K562 (cell line): ENCODE results near the gene ZNF488. TPM values are rescaled to one million over a fixed set of nuclear protein-coding genes. Genes with fewer than 3 reads are reported as not detected.

Experiments
- ATAC-seq: fragments of 200-7000 bp; cut with Tn5 transposase; 3 replicates; pipeline ENCODE4 v1.9.1; 2020; ENCODE audit warnings: moderate library complexity
- BruUV-seq: library from RNA; stranded (reverse); fragments of 400-500 nt; replicated peaks from 2 replicates; lab custom pipeline; 2021; lab: Mats Ljungman, UMichigan
- CTCF ChIA-PET: fragments of 300-600 bp; formaldehyde crosslinking; extraction: SDS; loops from one replicate; lab custom pipeline; 2021; ENCODE audit warnings: low intra/inter-chr PET ratio; lab: Yijun Ruan, JAX
- POLR2A ChIA-PET: fragments of 300-600, 350-650 bp; sonication (Branson Sonifier 250); formaldehyde crosslinking; extraction: SDS; loops from one replicate; lab custom pipeline; 2021; ENCODE audit warnings: antibody characterized with exemption, inconsistent platforms; lab: Yijun Ruan, JAX
- DNase-seq, 4 experiments: peaks; one replicate each; pipeline versions ENCODE4 v3.0.0 to v3.0.0-alpha.2; 2011 to 2018; ENCODE audit warnings: low spot score in 3 of 4, mixed read lengths in 3 of 4; ENCODE audit errors: extremely low read depth in 1 of 4
- FAIRE-seq: peaks from 2 replicates; lab custom pipeline; 2011; peaks lifted over from hg19 to GRCh38; lab: Jason Lieb, UNC
- H2AFZ ChIP-seq: 2 replicates; pipeline ENCODE4 v1.6.0; 2011; ENCODE audit warnings: low read depth, low read length, control low read depth, inconsistent platforms
- H3K27ac ChIP-seq: fragments of 200-600 bp; 3 replicates; pipeline ENCODE4 v1.8.0; 2011; ENCODE audit warnings: low read depth, mild to moderate bottlenecking, control low read depth, inconsistent platforms, low read length, moderate library complexity, mixed read lengths; ENCODE audit errors: extremely low read depth
- H3K27me3 ChIP-seq, 2 experiments: fragments of 300-600 bp in 1 of 2; 2 replicates in 1 of 2; 3 replicates in 1 of 2; pipeline versions ENCODE4 v1.6.0 to v1.8.0; 2011; ENCODE audit warnings: inconsistent platforms in 2 of 2, low read length in 2 of 2, mild to moderate bottlenecking in 1 of 2, mixed read lengths in 1 of 2, moderate library complexity in 1 of 2; ENCODE audit not compliant: control insufficient read depth in 2 of 2, insufficient read depth in 2 of 2
- H3K36me3 ChIP-seq: fragments of 300-600 bp; 3 replicates; pipeline ENCODE4 v1.8.0; 2011; ENCODE audit warnings: mild to moderate bottlenecking, low read length, inconsistent platforms; ENCODE audit not compliant: control insufficient read depth, insufficient read depth
- H3K4me1 ChIP-seq, 2 experiments: fragments of 200-600 bp in 1 of 2; replicated peaks in 1 of 2; 2 replicates in 1 of 2; 3 replicates in 1 of 2; pipeline versions ENCODE4 v1.5.1 to v1.8.0; 2011; ENCODE audit warnings: inconsistent platforms in 2 of 2, low read length in 2 of 2, mild to moderate bottlenecking in 1 of 2, mixed read lengths in 1 of 2, moderate library complexity in 1 of 2; ENCODE audit not compliant: control insufficient read depth in 2 of 2, insufficient read depth in 2 of 2
- H3K4me2 ChIP-seq: 2 replicates; pipeline ENCODE4 v1.6.1; 2011; ENCODE audit warnings: low read length, control low read depth, inconsistent platforms, mixed read lengths; ENCODE audit not compliant: insufficient read depth
- H3K4me3 ChIP-seq: fragments of 200-600 bp; sonication (generic), shearing (Covaris generic); 2 replicates; pipeline ENCODE4 v1.5.1; 2016; ENCODE audit warnings: control low read depth, inconsistent platforms
- H3K79me2 ChIP-seq: fragments of 200-600 bp; 3 replicates; pipeline ENCODE4 v1.8.0; 2011; ENCODE audit warnings: low read length, inconsistent platforms; ENCODE audit not compliant: control insufficient read depth, insufficient read depth
- H3K9ac ChIP-seq, 2 experiments: 2 replicates each; pipeline versions ENCODE4 v1.6.0 to v1.6.1; 2011; ENCODE audit warnings: low read depth in 2 of 2, low read length in 2 of 2, control low read depth in 1 of 2, inconsistent platforms in 1 of 2, mild to moderate bottlenecking in 1 of 2, mixed read lengths in 1 of 2; ENCODE audit not compliant: insufficient read depth in 1 of 2
- H3K9me1 ChIP-seq: one replicate; pipeline ENCODE4 v1.6.0; 2011; ENCODE audit warnings: inconsistent platforms, mild to moderate bottlenecking, low read length, moderate library complexity; ENCODE audit not compliant: control insufficient read depth, insufficient read depth
- H3K9me3 ChIP-seq: replicated peaks from 2 replicates; pipeline ENCODE4 v1.5.1; 2011; ENCODE audit warnings: low read depth, low read length, inconsistent platforms; ENCODE audit not compliant: control insufficient read depth, insufficient read depth
- H4K20me1 ChIP-seq: replicated peaks from 2 replicates; pipeline ENCODE4 v1.6.1; 2011; ENCODE audit warnings: low read length, inconsistent platforms, mixed read lengths; ENCODE audit not compliant: control insufficient read depth, insufficient read depth
- ARID2 ChIP-seq: fragments of 450-650 bp; IDR thresholded peaks from 2 replicates; pipeline ENCODE4 v1.6.1; 2017; ENCODE audit warnings: antibody characterized with exemption, mild to moderate bottlenecking
- ATF7 ChIP-seq: fragments of 450-650 bp; IDR thresholded peaks from 2 replicates; pipeline ENCODE4 v1.7.1; 2014; ENCODE audit warnings: mild to moderate bottlenecking, moderate library complexity
- ELK3 ChIP-seq: fragments of 450-650 bp; formaldehyde crosslinking; IDR thresholded peaks from 2 replicates; pipeline ENCODE4 v1.4.0; 2020; ENCODE audit warnings: mild to moderate bottlenecking
- HSF4 ChIP-seq: fragments of 250-450 bp; sonication (Bioruptor Pico); IDR thresholded peaks from 2 replicates; pipeline ENCODE4 v2.1.2; 2022; ENCODE audit warnings: mild to moderate bottlenecking, moderate library complexity, borderline replicate concordance
- JUND ChIP-seq, 2 experiments: IDR thresholded peaks; 2 replicates in 1 of 2; 3 replicates in 1 of 2; pipeline ENCODE4 v1.6.1; 2011; ENCODE audit warnings: borderline replicate concordance in 2 of 2, low read depth in 2 of 2, low read length in 2 of 2, improper control_type of control experiment in 1 of 2, missing biosample characterization in 1 of 2, missing genetic modification characterization in 1 of 2, missing genetic modification reagents in 1 of 2
- MYBL2 ChIP-seq, 2 experiments: fragments of 450-650 bp in 1 of 2; sonication (generic) in 1 of 2; formaldehyde crosslinking in 1 of 2; IDR thresholded peaks; 2 replicates each; pipeline versions ENCODE4 v1.6.1 to v1.8.1; 2017 to 2022; ENCODE audit warnings: borderline replicate concordance in 1 of 2, inconsistent platforms in 1 of 2, low read depth in 1 of 2, mild to moderate bottlenecking in 1 of 2, missing genetic modification reagents in 1 of 2, moderate library complexity in 1 of 2
- NFE2L1 ChIP-seq: fragments of 450-650 bp; IDR thresholded peaks from 2 replicates; pipeline ENCODE4 v1.6.1; 2016; ENCODE audit warnings: missing genetic modification characterization, low read depth, mild to moderate bottlenecking, missing compliant biosample characterization, moderate library complexity, borderline replicate concordance
- PCBP1 ChIP-seq: fragments of 200-400 bp; formaldehyde crosslinking; IDR thresholded peaks from 2 replicates; pipeline ENCODE4 v1.6.1; 2018; ENCODE audit warnings: mild to moderate bottlenecking, low read depth, low read length; ENCODE audit not compliant: poor library complexity, severe bottlenecking
- POLR2AphosphoS5 ChIP-seq: IDR thresholded peaks from 2 replicates; pipeline ENCODE4 v1.6.1; 2011; ENCODE audit warnings: mild to moderate bottlenecking, low read depth, low read length, moderate library complexity; ENCODE audit not compliant: control insufficient read depth, insufficient read depth
- SMAD3 ChIP-seq: fragments of 450-650 bp; formaldehyde crosslinking; conservative IDR thresholded peaks from 2 replicates; pipeline ENCODE4 v1.4.0; 2020; ENCODE audit warnings: mild to moderate bottlenecking
- SMAD4 ChIP-seq: fragments of 250-450 bp; sonication (Bioruptor Pico); conservative IDR thresholded peaks from 2 replicates; pipeline ENCODE4 v1.8.0; 2021; ENCODE audit warnings: inconsistent platforms, mild to moderate bottlenecking, moderate library complexity
- TCF15 ChIP-seq: fragments of 250-450 bp; sonication (Bioruptor Pico); IDR thresholded peaks from 2 replicates; pipeline ENCODE4 v1.8.0; 2022; ENCODE audit warnings: moderate library complexity, mild to moderate bottlenecking, inconsistent platforms
- THRB ChIP-seq: fragments of 450-650 bp; formaldehyde crosslinking; conservative IDR thresholded peaks from 2 replicates; pipeline ENCODE4 v1.4.0; 2022; ENCODE audit warnings: mild to moderate bottlenecking, missing genetic modification characterization
- TSC22D4 ChIP-seq: fragments of 450-650 bp; IDR thresholded peaks from 2 replicates; pipeline ENCODE4 v1.6.1; 2016; ENCODE audit warnings: missing genetic modification characterization, missing biosample characterization, control low read depth
- ZBTB34 ChIP-seq: fragments of 250-450 bp; sonication (Bioruptor Pico); IDR thresholded peaks from 2 replicates; pipeline ENCODE4 v1.8.0; 2021; ENCODE audit warnings: mild to moderate bottlenecking, moderate library complexity
- ZNF12 ChIP-seq: sonication (generic); formaldehyde crosslinking; IDR thresholded peaks from 2 replicates; pipeline ENCODE4 v1.4.0; 2020; ENCODE audit warnings: mild to moderate bottlenecking, missing genetic modification reagents
- WGBS: fragments of 100-300 bp; shearing (Covaris generic); methylation state at CpG from one replicate; pipeline ENCODE4 v1.1.6; 2016; ENCODE audit warnings: low coverage, mixed read lengths; ENCODE audit not compliant: insufficient coverage; ENCODE audit errors: missing lambda C conversion rate; 5-methylcytosine and 5-hydroxymethylcytosine counted together
- in situ Hi-C: fragments of 300-500 bp; cut with MboI; formaldehyde crosslinking; loops from 4 replicates; pipeline ENCODE4 v1.15.0; 2018; ENCODE audit warnings: inconsistent platforms, mixed read lengths
- intact Hi-C: fragments of 100-400 bp; cut with micrococcal nuclease; formaldehyde crosslinking; loops from 2 replicates; pipeline ENCODE4 v1.14.2; 2022
- polyA plus RNA-seq, 8 experiments: library from polyadenylated mRNA; depleted of rRNA in 4 of 8; stranded (reverse) in 5 of 8; unstranded in 3 of 8; fragments of >200 nt; fragmentation: Nextera tagmentation in 2 of 8; fragmentation: Illumina TruSeq in 1 of 8; extraction: Ambion mirVana in 2 of 8; extraction: Trizol in 1 of 8; gene quantifications; 2 replicates each; pipeline versions ENCODE4 v1.2.1 to v1.2.3, GENCODE V29; 2011 to 2014; ENCODE audit warnings: inconsistent platforms in 1 of 8, missing spikeins in 1 of 8
- total RNA-seq, 7 experiments: library from RNA; depleted of rRNA in 6 of 7; stranded (reverse); fragments of >200 nt in 6 of 7; fragmentation: Illumina TruSeq in 2 of 7; extraction: Trizol in 2 of 7; gene quantifications; 2 replicates each; pipeline versions ENCODE4 v1.2.1 to v1.2.3, GENCODE V29; 2011 to 2021; ENCODE audit warnings: low replicate concordance in 1 of 7

The ZNF488 gene
- total and polyA plus RNA-seq, 9 of the 15 experiments (the other 6 are each of a cell fraction or from before 2014, with no cell fraction given): 0.03 to 0.09 (median 0.05) TPM; not detected in 3

- BruUV-seq: no TSS peak
- no peaks in the 10 kb centered on the region for H3K36me3 ChIP-seq
- no peak overlapping the region for H3K4me3 ChIP-seq
- H3K79me2 ChIP-seq: no peaks in the 10 kb centered on the region
- H3K9me1 ChIP-seq: no peaks in the 10 kb centered on the region
- 72% methylated on average over 7 of the region's 9 CpGs for WGBS
- DNase-seq (no peak), ATAC-seq (no peak), FAIRE-seq (no peak)
- POLR2A ChIA-PET: interaction anchor here (2.2 kb wide), 1 partner anchor 8 kb away, joined by 11 read pairs; no protein-coding TSS in a partner anchor
- intact Hi-C loops (no loop called here), in situ Hi-C loops (no loop called here)
- H4K20me1 ChIP-seq: no peaks in the 10 kb centered on the region
- H2AFZ ChIP-seq: peak overlapping the region; percentile 45; the same call in 1 of the 2 replicates
- CTCF ChIA-PET: no interaction called here
- H3K27me3 ChIP-seq: no peaks in the 10 kb centered on the region; a peak in 1 of 5 replicates
- H3K9me3 ChIP-seq: no peaks in the 10 kb centered on the region
- H3K9ac ChIP-seq: peak overlapping the region in 1 of 2 experiments; percentile 55; a peak in 1 of 4 replicates
- peaks cover 27 to 30% of the 10 kb centered on the region in 2 experiments for H3K4me1 ChIP-seq
- H3K4me2 ChIP-seq: no peak overlapping the region
- H3K27ac ChIP-seq: no peak overlapping the region
- TF ChIP-seq MYBL2 (IDR thresholded peaks at IDR 0.05; ENCODE audit: low read depth): no peak
- no peak for TF ChIP-seq MYBL2 (CRISPR knock-in tag; IDR thresholded peaks at IDR 0.05; ENCODE audit: borderline replicate concordance)
- no peak for TF ChIP-seq ATF7
- TF ChIP-seq ELK3: no peak
- no peak for TF ChIP-seq ZBTB34 (CRISPR knock-in tag)
- no peak for TF ChIP-seq SMAD3 (CRISPR knock-in tag)
- TF ChIP-seq SMAD4 (CRISPR knock-in tag): no peak
- TF ChIP-seq THRB: no peak
- TF ChIP-seq ZNF12 (CRISPR knock-in tag): no peak
- no peak for TF ChIP-seq ARID2
- TF ChIP-seq POLR2AphosphoS5: no peak
- no peak for TF ChIP-seq NFE2L1 (tag)
- TF ChIP-seq TSC22D4 (tag): no peak
- TF ChIP-seq TCF15 (CRISPR knock-in tag): no peak
- no peak for TF ChIP-seq HSF4 (CRISPR knock-in tag)
- TF ChIP-seq PCBP1: no peak
- TF ChIP-seq JUND (IDR thresholded peaks at IDR 0.05; ENCODE audit: borderline replicate concordance, low read depth, low read length): no peak
- no peak for TF ChIP-seq JUND (tag; IDR thresholded peaks at IDR 0.05; ENCODE audit: borderline replicate concordance, low read depth, low read length)
Measured at GRCh38 chr10:47331491-47331890, 52.6 kb downstream of the ZNF488 start.
